Measurements from ENCODE around the gene GDI2. TPM values are rescaled to one million over a fixed set of nuclear protein-coding genes. Genes with fewer than 3 reads are reported as not detected.
A peak's percentile ranks its signal among the peaks of the same experiment; 100 is the strongest.
"Not testable (repeated sequence)": the region's sequence is repeated elsewhere in the genome, so short reads cannot be mapped to it uniquely, and the experiment has no call there.

GDI2 gene
- total RNA-seq (2014; rRNA removed; shearing (Covaris generic)), result 441 and 493 TPM in 2 replicates

- DNase-seq (ENCODE audit: low read depth), result peak; percentile 97
These were observed at the start of gene GDI2 for GRCh38 chr10:5813341-5814109. GDI2 (minus strand) TSS chr10:5813434; CDS start chr10:5813258, 176 bp downstream.

GRCh38 chr10:5862360-5862961 lies 49.2 kb upstream of the GDI2 start:
- no peak for DNase-seq (ENCODE audit: low read depth)

GRCh38 chr10:5860066-5860465 lies 46.8 kb upstream of the GDI2 start:
- no peak for DNase-seq (ENCODE audit: low read depth)

GRCh38 chr10:5858811-5859210 lies 45.6 kb upstream of the GDI2 start:
- no peak for DNase-seq (ENCODE audit: low read depth)

DNA sequence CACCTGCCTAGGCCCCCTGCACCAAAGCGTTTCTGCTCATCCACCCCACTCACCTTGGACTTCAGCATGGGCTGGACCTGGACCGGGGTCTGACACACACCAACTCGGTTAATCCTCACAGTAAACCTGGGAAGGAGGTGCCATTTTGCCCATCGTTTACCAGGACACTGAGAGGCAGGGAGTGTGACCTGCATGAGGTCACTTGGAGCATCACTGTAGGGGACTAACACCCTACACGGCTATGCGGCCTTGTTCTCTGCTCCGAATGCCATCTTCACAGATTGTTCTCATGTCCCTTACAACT lies 43.4 kb upstream of the GDI2 start:
- DNase-seq (ENCODE audit: low read depth), result no peak

GRCh38 chr10:5855979-5856700 lies 42.9 kb upstream of the GDI2 start:
- DNase-seq (ENCODE audit: low read depth), result no peak

DNA sequence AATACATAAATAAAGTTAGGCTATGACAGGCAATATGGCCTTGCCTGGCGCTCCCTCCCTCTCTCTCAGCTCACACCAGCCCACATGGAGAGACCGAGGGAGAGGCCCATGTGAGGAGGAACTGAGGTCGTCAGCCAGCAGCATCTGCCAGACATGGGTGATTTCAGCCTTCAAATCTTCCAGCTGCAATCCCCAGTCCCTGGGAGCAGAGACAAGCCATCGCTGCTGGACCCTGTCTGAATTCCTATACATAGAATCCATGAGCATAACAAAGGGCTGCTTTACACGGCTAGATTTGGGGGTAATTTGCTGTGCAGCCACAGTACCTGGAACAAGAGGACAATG lies 40.9 kb upstream of the GDI2 start:
- DNase-seq (ENCODE audit: low read depth), result no peak

GRCh38 chr10:5846667-5847066 lies 33.4 kb upstream of the GDI2 start:
- not testable (repeated sequence) for DNase-seq (ENCODE audit: low read depth)

DNA sequence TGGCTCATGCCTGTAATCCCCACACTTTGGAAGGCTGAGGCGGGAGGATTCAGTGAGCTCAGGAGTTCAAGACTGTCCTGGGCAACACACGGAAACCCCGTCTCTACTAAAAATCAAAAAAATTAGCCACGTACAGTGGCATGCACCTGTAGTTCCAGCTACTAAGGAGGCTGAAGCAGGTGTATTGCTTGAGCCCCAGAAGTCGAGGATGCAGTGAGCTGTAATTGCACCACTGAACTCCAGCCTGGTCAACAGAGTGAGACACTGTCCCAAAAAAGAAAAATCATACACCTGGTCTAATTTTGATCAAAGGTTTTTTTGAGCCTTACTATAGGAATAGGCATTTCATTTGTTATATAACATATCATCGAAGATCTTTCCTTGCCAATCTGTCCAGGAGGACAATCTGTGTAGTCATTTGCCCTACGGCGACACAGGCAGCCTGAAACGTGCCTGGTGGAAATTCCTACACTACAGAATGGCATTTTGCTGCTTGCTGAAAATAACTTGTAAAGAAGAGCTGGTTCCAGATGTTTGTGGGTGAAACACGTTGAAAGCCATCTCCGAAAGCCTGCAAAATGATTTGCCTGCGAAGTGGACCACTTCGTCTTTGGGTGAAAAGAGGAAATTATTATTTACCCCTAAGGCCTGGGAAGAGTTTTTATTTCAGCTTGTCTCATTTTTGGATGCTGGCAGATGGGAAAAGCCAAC lies 31.3 kb upstream of the GDI2 start:
- DNase-seq (ENCODE audit: low read depth), result peak; percentile 76

DNA sequence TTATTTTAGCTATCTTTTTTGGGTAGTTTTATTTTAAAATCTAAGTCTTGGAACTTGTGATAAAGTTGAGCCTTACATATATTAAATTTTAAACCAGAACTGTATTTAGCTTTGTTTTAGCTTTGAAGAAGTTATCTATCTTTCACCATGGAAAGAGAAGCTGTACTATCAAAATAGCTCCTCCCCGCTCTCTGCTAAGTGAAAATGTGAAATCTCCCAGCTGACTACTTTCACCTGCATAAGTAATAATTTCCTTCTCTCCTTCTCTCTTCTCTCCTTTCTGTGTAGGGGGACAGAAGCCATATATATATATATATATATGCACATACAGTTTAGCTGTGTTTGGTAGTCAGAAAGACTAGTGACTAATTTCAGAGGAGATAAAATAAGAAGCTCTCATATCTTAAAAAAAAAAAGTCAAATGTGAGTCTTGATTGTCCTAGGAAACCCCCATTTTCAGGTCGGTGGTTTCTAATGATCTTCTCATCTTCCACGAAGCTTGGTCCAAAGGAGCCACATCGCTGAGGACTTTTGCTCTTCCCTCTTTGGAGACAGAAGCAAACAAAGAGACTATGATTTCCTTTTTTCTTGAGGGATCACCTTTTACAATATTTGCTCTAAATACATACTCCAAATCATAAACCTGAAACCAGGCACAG lies 30.6 kb upstream of the GDI2 start:
- no peak for DNase-seq (ENCODE audit: low read depth)

DNA sequence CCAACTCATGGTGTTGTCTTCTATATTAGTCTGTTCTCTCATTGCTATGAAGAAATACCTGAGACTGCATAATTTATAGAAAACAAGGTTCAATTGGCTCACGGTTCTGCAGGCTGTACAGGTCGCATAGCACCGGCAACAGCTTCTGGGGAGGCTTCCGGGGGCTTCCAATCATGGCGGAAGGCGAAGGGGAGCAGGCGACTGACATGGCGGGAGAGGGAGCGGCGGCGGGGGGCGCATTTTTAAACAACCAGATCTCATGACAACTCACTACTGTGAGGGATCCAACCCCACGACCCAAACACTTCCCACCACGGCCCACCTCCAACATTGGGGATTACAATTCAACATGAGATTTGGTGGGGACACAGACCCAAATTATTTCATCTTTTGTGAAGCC lies 28.7 kb upstream of the GDI2 start:
- no peak for DNase-seq (ENCODE audit: low read depth)

DNA sequence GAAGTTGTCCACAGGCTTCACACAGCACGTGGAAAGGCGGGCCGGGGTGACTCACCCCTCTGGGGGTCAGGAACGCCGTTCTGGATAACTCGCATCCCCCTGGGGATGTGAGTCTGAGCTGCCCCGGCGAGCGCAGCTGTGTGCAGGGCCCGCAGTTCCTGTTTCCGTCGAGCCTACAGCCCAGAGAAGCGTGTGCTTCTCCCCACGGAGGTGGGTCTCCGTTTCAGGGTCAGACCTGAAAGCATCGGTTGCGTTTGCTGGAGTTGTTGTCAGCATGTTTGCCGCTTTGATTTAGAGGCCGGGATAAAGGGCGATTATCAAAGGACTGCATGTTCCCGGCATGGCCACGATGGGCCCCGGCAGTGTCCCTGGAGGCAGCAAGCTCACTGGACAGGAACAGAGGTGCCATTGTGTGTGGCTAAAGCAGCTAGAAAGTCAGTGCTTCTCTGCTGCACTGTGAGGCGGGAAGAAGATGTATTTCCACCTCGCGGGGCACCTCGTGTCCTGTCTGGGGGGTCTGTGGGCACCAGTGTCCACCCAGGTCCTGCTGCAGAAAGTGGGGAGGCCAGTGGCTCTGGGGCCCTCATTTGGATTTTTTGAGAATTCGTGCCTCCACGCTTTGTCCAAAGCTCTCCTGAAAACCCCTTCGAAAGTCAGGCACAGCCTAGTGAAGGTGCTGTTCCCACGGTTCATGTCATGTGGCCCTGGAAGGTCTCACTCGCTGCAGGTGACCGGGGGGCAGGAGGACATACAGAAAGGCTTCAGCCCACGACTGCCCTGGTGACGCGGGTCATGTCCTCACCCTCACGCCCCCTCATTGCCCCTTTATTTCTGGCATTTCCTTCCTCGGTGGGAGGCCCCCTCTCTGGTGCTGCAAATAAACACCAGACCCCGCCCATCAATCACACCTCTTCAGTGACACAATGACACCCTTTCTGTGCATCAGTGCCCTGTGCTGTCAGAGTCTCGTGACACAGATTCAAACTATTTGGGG lies 27.4 kb upstream of the GDI2 start:
- peak; percentile 79 for DNase-seq (ENCODE audit: low read depth)

DNA sequence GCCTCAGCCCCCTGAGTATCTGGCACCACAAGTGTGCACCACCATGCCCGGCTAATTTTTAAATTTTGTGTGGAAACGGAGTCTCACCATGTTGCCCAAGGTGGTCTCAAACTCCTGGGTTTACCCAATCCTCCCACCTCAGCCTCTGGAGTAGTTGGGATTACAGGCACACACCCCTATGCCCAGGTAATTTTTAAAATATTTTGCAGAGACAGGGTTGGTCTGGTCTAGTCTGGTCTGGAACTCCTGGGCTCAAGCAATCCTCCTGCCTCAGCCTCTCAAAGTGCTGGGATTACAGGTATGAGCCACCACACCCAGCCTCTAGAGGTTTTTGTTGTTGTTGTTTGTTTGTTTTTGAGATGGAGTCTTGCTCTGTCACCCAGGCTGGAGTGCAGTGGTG lies 22.9 kb upstream of the GDI2 start:
- not testable (repeated sequence) for DNase-seq (ENCODE audit: low read depth)

GRCh38 chr10:5835446-5836095 lies 22.3 kb upstream of the GDI2 start:
- DNase-seq (ENCODE audit: low read depth), result peak; percentile 17

DNA sequence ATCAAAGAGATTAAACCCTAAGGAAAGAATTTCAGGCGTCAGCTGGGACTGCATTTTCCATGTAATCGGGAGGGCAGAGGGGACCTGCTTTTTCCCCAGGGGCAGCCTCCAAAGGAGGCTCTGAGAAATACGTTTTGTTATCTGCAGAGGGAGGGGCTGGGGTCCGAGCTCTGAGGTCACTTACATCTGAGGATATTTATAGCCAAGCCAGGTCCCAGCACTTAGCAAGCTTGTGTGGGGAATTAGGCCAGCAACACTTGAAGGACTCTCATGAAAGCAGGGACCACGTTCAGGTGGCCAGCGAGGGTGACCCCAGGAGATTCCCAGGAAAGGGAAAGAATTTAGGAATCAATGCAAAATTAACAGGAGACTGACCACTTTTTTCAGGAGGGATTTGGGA lies 20.6 kb upstream of the GDI2 start:
- no peak for DNase-seq (ENCODE audit: low read depth)

- DNase-seq (ENCODE audit: low read depth), result no peak
These were observed 19.7 kb upstream of the GDI2 start for GRCh38 chr10:5832946-5833345.

DNA sequence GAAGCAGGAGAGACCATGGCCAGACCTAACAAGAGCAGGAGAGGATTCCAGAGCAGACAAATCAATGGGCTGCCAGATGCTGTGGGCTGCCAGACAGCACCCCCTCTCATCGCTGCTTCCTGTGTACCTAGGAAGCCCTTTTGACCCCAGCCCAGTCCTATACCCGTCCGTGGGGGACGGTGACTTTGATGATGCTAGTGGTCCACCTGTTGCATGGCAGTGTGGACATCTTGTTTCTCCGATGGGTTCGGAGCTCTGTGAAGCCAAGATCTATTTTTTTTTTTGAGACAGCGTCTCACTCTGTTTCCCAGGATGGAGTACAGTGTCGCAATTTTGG lies 18.2 kb upstream of the GDI2 start:
- DNase-seq (ENCODE audit: low read depth), result no peak

- DNase-seq (ENCODE audit: low read depth), result no peak
These were observed 17.6 kb upstream of the GDI2 start for GRCh38 chr10:5830629-5831445.

DNA sequence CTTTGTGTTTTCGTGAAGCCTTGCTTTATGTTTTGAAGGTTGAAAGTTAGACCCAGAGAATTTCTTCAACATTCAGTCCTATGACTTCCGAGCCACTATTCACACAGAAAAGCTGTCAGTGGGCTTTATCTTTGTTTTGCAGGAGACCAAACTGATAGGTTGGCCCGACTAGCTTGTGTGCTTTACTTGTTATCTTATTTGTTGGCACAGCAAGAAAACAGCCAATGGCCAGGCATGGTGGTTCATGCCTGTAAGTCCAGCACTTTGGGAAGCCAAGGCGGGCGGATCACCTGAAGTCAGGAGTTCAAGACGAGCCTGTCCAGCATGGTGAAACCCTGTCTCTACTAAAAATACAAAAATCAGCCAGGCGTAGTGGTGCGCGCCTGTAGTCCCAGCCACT lies 16.0 kb upstream of the GDI2 start:
- DNase-seq (ENCODE audit: low read depth), result no peak

Data from RPMI7951 (cell line).